Stimulated activated CD8-positive, alpha-beta memory T cell treated with anti-CD3 and anti-CD28 coated beads, Interleukin-15, amount 100 ng/mL, for 4 hours (primary cell): ENCODE results near the gene RET.
"Not testable (repeated sequence)": the region's sequence is repeated elsewhere in the genome, so short reads cannot be mapped to it uniquely, and the experiment has no call there.

Source experiments
- DNase-seq, 2 donors: peaks; one replicate each; pipeline ENCODE4 v3.0.0-alpha.2; 2020; ENCODE audit warnings: low read depth in 2 of 2

Gene RET

GRCh38 chr10:43078175-43078985 lies 1.5 kb downstream of the RET start:
- no peak for DNase-seq

GRCh38 chr10:43078986-43079273 lies 2.1 kb downstream of the RET start:
- DNase-seq: no peak

GRCh38 chr10:43079856-43080255 lies 3.0 kb downstream of the RET start:
- no peak for DNase-seq

DNA sequence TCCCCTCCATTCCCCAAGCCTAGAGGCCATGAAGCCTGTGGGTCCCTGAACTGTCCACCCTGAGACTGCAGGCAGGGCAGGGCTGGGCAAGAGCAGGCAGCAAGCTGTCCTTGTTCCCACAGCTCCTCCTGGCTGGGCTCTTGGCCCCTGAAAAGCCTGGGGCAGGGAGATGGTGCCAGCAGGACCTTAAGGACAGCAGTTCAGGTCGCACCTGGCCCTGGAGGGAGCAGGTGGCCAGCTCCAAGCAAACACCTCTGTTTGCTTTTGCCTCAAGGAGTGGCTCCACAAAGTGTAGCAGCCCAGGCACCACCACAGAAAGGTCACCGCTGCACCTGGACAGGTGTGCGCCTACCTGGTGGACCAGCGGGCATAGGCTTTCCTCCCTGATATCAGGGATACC lies 5.2 kb downstream of the RET start:
- DNase-seq: no peak

DNA sequence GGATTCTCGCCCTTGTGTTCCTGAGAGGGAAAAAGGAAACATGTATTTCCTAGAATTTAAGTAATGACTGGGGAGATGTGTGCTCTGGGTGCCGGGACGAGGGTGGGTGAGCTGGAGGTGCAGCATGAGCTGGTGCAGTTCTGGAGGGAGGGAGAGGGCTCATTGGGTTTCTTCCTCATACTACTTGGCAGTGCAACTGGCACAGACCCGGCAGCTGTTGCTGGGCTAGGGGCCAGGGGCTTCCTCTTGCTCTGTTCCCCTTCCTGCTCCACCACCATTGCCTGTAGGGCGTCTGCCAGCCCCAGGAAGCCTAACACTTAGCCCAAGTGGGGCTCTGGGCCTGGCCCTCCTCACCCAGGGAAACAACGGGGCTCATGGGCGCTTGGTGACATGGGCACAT lies 5.9 kb downstream of the RET start:
- DNase-seq: no peak

- no peak for DNase-seq
Observed at GRCh38 chr10:43083764-43084163, 6.9 kb downstream of the RET start.

DNA sequence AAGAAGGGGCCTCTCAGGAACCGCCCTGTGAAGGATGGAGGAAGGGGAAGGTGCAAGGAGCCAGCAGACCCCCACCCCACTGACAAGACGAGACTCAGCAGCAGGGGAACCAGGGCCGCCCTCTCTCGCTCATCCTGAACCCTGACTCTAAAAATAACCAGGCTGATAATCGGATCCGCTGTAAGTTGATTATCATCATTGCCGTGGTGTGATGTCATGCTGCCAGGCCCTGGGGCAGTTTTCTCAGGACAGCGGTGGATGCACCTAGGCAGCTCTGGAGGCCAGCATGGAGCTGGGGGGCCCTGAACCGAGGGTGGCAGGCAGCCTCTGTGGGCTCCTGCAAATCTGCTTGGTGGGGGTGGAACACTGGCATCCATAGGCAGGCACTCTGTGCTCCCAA lies 7.9 kb downstream of the RET start:
- DNase-seq: no peak

GRCh38 chr10:43086321-43086942 lies 9.6 kb downstream of the RET start:
- no peak for DNase-seq

DNA sequence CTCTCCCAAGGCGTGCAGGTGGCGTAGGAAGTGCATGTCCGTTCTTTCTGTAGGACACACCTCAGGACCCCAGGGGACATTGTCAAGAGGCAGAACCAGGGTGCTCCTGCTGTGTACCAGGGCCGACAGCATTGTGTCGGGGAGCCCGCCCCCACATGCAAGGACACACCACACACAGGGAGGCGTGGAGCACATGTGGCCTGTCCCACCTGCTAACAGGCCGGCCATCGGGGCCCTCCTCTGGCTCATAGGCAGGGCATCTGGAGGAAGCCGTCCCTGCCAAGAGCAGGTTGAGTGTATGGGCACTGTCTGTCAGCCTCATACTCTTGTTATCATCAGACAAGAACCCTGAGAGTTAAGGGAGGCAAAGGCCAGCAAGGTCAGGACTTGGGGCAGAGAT lies 12.7 kb downstream of the RET start:
- DNase-seq: no peak

- DNase-seq: no peak
Observed at GRCh38 chr10:43090188-43090587, 13.3 kb downstream of the RET start.

DNA sequence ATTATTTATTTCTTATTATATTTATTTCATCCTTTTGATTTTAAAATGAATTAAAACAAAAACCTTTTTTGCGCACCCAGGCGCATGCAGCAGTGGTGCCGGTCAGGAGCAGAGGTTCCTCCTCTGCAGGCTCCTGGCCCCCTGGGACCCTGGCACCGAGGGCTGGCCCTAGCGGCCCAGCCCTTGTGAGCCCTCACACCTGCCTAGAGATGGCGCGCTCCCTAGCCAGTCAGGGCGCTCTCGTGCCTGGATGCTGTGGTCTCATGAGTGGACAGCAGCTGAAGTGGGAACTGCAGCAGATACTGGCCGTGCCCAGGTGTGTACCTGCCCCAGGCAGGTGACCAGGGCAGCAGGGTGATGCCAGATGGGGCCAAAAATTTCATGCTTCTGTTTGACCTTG lies 13.8 kb downstream of the RET start:
- no peak for DNase-seq

- DNase-seq: no peak
Observed at GRCh38 chr10:43091846-43092245, 15.0 kb downstream of the RET start.

- no peak for DNase-seq
Observed at GRCh38 chr10:43093423-43094076, 16.7 kb downstream of the RET start.

- no peak for DNase-seq
Observed at GRCh38 chr10:43094085-43094484, 17.2 kb downstream of the RET start.

GRCh38 chr10:43099339-43099738 lies 22.5 kb downstream of the RET start:
- not testable (repeated sequence) for DNase-seq

GRCh38 chr10:43099928-43100327 lies 23.1 kb downstream of the RET start:
- DNase-seq: no peak

- DNase-seq: no peak
Observed at GRCh38 chr10:43100366-43100765, 23.5 kb downstream of the RET start.

GRCh38 chr10:43102063-43102828 lies 25.4 kb downstream of the RET start:
- no peak for DNase-seq

- peak; percentile 45 to 60 for DNase-seq
Observed at GRCh38 chr10:43105102-43105955, 28.5 kb downstream of the RET start.

DNA sequence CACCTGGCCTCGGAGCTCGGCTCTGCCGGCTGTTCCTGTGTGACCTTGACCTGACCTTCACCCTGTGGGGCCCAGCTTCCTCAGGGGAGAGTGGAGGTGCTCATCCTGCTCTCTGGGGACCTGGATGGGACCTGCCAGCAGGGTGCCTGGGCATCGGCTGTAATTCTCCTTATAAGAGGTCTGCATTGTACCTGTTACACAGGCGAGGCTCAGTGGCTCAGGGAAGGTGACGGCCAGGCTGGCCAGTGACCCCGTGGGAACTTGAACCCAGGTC lies 29.0 kb downstream of the RET start:
- DNase-seq: no peak

DNA sequence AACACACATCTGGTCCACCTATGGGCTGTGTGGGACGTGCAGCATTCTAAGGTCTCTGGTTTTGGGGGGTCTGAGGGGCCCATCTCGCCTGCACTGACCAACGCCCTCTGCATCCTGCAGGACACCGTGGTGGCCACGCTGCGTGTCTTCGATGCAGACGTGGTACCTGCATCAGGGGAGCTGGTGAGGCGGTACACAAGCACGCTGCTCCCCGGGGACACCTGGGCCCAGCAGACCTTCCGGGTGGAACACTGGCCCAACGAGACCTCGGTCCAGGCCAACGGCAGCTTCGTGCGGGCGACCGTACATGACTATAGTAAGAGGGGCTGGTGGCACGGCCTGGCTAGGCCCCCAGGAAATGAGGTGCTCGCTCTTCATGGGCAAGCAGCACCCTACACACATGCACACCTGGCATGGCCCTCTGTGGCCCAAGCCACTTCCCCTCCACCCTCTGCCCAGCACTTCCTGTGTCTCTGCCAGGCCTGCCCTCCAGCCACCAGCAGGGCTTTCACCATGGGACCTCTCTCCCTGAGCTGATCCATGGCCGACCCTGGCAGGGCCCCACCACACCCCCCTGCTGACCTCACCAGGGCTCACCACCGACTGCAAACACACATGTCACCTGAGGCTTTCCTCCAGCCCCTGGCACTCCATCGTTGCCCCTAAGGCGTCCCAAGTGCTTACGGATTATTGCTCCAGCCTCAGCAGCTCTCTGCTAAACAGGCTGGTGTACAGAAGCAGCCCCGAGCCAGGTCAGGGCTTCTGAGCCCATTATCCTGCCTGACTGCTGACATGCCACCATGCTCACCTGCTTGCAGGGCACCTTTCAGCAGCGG lies 29.6 kb downstream of the RET start:
- DNase-seq: no peak
